Thoracic aorta (tissue), 2 donors: ENCODE results near the gene ADIPOR2. TPM values are rescaled to one million over a fixed set of nuclear protein-coding genes. Genes with fewer than 3 reads are reported as not detected.

Source experiments
- ATAC-seq: fragments of 150-250 bp; one replicate; pipeline ENCODE4 v1.8.0; 2017; ENCODE audit warnings: low read depth; ENCODE audit not compliant: insufficient number of reproducible peaks, low FRiP score
- DNase-seq: peaks from one replicate; pipeline ENCODE4 v3.0.0-alpha.2; 2020; ENCODE audit warnings: low spot score
- H3K27ac ChIP-seq, 2 donors: fragments of 200-600 bp; sonication (generic); 1 replicate in 1 of 2; 2 replicates in 1 of 2; pipeline ENCODE4 v1.5.1; 2016; ENCODE audit warnings: mild to moderate bottlenecking in 2 of 2, moderate library complexity in 2 of 2
- H3K27me3 ChIP-seq: fragments of 200-600 bp; sonication (generic); replicated peaks from 2 replicates; pipeline ENCODE4 v1.6.0; 2016; ENCODE audit warnings: mild to moderate bottlenecking; ENCODE audit not compliant: insufficient read depth
- H3K36me3 ChIP-seq: fragments of 200-600 bp; sonication (generic); one replicate; pipeline ENCODE4 v1.5.1; 2016
- H3K4me1 ChIP-seq, 2 donors: fragments of 200-600 bp; sonication (generic); 1 replicate in 1 of 2; 2 replicates in 1 of 2; pipeline versions ENCODE4 v1.5.1 to v1.6.0; 2016; ENCODE audit warnings: low read depth in 2 of 2, mild to moderate bottlenecking in 1 of 2; ENCODE audit not compliant: control insufficient read depth in 1 of 2
- H3K4me3 ChIP-seq: fragments of 200-600 bp; sonication (generic); 2 replicates; pipeline ENCODE4 v1.5.1; 2016; ENCODE audit warnings: mild to moderate bottlenecking
- H3K9me3 ChIP-seq: fragments of 200-600 bp; sonication (generic); 2 replicates; pipeline ENCODE4 v1.5.1; 2016
- total RNA-seq, 2 donors: library from RNA; depleted of rRNA; stranded (reverse); fragments of >200 nt; gene quantifications; one replicate each; pipeline versions ENCODE4 v1.1.0 to v1.2.3, GENCODE V29; 2016
- TF ChIP-seq, protein P1 (sequence below): fragments of 200-600 bp; sonication (generic); IDR thresholded peaks from one replicate; pipeline ENCODE4 v1.5.1; 2019; ENCODE audit warnings: antibody characterized with exemption

Gene ADIPOR2
- total RNA-seq, 2 donors from 2014 or later: 24.2 to 43.0 TPM

DNA sequence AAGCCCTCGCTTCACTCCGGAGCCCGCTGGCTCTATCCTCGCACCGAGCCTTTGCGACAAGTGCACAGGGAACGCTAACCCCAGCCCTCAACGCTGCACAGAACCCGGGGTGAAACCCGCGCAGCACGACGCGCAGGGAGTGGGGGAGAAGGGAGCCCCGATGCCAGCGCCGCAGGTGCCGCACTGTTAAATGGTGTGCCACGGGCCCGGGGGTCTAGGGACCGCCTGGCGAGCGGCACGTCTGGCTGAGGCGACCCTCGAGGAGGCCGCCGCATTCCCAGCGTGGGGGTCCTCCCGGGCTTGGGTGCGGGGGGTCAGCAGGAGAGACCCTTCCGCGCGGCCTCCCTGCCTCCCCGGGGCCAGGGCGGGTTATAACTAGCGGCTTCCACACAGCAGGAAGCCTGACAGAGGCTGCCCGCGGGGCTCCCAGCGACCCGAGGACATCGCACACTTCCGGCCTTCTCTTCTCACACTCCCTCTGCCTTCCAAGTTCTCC lies 105.7 kb downstream of the ADIPOR2 start:
- peak overlapping the region; percentile 47 to 63 for H3K27ac ChIP-seq
- H3K27me3 ChIP-seq: no peaks in the 10 kb centered on the region
- no peaks in the 10 kb centered on the region for H3K36me3 ChIP-seq
- no peaks in the 10 kb centered on the region for H3K9me3 ChIP-seq
- TF ChIP-seq, protein P1, sequence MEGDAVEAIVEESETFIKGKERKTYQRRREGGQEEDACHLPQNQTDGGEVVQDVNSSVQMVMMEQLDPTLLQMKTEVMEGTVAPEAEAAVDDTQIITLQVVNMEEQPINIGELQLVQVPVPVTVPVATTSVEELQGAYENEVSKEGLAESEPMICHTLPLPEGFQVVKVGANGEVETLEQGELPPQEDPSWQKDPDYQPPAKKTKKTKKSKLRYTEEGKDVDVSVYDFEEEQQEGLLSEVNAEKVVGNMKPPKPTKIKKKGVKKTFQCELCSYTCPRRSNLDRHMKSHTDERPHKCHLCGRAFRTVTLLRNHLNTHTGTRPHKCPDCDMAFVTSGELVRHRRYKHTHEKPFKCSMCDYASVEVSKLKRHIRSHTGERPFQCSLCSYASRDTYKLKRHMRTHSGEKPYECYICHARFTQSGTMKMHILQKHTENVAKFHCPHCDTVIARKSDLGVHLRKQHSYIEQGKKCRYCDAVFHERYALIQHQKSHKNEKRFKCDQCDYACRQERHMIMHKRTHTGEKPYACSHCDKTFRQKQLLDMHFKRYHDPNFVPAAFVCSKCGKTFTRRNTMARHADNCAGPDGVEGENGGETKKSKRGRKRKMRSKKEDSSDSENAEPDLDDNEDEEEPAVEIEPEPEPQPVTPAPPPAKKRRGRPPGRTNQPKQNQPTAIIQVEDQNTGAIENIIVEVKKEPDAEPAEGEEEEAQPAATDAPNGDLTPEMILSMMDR: no peak
- H3K4me1 ChIP-seq: peaks cover 0 to 22% of the 10 kb centered on the region in 2 donors
- ATAC-seq: no peak
- H3K4me3 ChIP-seq: peak overlapping the region; percentile 70
- DNase-seq: no peak

DNA sequence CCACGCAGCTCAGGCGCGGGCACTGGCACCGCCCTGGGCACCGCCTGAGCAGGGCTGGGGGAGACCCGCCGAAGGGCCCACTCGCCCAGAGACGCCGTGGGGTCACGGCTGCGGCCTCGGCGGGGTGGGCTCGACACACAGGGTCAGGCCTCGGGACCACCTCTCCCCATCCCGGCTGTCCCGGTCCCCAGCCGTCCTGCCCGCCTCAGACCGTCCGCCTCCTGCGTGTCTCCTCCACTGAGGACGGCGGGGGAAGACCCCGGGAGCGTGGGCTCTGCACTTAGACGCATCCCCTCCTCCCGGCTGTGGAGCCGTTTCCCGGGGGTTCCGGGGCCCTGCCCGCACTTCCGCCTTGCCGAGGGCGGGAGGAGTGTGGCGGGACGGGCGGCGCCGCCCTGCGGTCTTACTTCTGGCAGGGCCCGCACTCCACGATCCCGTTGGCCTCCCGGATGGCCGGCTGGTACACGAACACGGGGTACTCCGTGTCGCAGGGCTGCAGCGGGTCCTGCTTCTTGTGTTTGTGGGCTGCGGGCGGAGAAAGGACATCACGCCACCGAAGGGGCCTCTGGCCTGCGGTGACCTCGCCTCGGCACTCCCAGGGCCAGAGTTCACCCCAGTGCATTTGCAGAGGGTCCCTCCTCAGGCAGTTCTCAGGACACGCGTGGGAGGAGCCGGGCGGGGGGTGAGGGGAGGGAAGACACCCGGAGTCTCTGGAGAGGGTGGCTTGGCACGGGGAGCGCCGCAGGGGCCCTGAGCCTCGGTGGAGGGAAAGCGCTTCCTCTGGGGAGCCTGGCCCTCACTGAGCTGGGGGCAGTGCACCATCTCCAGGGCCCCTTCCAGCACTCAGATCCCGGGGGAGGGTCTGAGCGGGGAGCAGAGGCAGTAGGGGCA lies 106.4 kb downstream of the ADIPOR2 start:
- Histone ChIP-seq H3K27me3 (no peaks in the 10 kb centered on the region), H3K9me3 (no peaks in the 10 kb centered on the region), H3K4me1 (peaks cover 0 to 22% of the 10 kb centered on the region in 2 donors), H3K27ac (peak overlapping the region; percentile 47 to 63), H3K36me3 (no peaks in the 10 kb centered on the region), H3K4me3 (peak overlapping the region; percentile 70)
- ATAC-seq: no peak
- TF ChIP-seq, protein P1: no peak
- no peak for DNase-seq

DNA sequence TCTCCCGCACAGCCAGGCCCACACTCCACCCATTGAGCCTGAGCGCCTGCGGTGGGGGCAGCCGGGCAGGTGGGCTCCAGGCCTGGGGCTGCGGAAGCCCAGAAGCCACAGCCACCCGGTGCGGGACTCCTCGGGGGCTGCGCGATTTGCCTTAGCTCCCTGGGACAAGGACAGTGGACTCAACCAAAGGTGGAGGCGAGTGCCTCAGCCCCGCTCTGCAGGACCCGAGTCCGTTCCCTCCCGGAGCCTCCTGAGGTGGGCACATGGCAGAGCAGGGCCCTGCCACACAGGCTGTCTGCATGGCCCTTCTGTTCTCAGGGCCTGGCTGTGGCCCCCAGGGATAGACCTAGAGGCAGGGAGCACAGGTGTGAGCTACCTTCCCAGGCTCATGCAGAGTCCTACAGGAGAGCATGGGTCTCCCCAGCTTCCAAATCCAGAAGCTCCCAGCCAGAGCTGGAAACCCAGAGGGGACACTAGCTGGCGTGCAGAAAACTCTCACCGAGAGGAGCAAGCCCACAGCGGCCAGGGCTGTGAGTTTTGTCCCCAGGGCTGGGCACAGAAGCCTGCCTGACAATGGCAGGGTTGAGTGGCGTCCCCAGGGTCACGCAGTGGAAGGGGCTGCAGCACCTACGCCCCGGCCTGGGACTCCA lies 107.2 kb downstream of the ADIPOR2 start:
- Histone ChIP-seq H3K27ac (no peak overlapping the region), H3K4me3 (no peak overlapping the region), H3K4me1 (peaks cover 0 to 22% of the 10 kb centered on the region in 2 donors), H3K36me3 (no peaks in the 10 kb centered on the region), H3K27me3 (no peaks in the 10 kb centered on the region), H3K9me3 (no peaks in the 10 kb centered on the region)
- TF ChIP-seq, protein P1: no peak
- no peak for DNase-seq
- no peak for ATAC-seq

DNA sequence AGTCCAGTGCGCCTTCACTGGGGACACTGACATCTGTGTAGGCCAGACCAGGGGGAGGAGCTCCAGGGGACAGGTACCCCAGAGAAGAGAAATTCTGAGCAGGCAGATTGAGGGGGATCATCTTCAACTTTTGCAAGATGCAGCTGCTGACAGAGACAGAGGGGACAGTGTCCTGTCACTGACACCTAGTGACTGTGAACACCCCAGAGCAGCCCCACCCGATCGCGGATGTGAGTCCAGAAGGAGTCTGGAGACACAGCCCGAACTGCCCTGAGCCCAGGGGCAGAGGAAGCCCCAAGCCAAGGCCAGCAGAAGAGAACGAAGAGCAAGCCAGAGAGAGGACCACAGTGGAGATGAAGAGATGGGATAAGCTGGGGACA lies 107.8 kb downstream of the ADIPOR2 start:
- TF ChIP-seq, protein P1: no peak
- H3K4me3 ChIP-seq: no peak overlapping the region
- no peaks in the 10 kb centered on the region for H3K27me3 ChIP-seq
- ATAC-seq (no peak), DNase-seq (no peak)
- H3K36me3 ChIP-seq: no peaks in the 10 kb centered on the region
- no peaks in the 10 kb centered on the region for H3K9me3 ChIP-seq
- H3K27ac ChIP-seq: no peak overlapping the region
- peaks cover 0 to 22% of the 10 kb centered on the region in 2 donors for H3K4me1 ChIP-seq
